Activated naive CD8-positive, alpha-beta T cell treated with anti-CD3 and anti-CD28 coated beads for 36 hours (primary cell): ENCODE measurements around the gene TBXA2R. TPM values are rescaled to one million over a fixed set of nuclear protein-coding genes. Genes with fewer than 3 reads are reported as not detected.
"Not testable (repeated sequence)": the region's sequence is repeated elsewhere in the genome, so short reads cannot be mapped to it uniquely, and the experiment has no call there.

Experiments
- DNase-seq: peaks from one replicate; pipeline ENCODE4 v3.0.0; 2021
- H3K27ac Mint-ChIP-seq: one replicate; pipeline ENCODE4 v1.8.0; 2022; ENCODE audit warnings: mild to moderate bottlenecking, moderate library complexity, mixed read lengths
- H3K27me3 Mint-ChIP-seq: one replicate; pipeline ENCODE4 v1.8.0; 2022; ENCODE audit warnings: mild to moderate bottlenecking, mixed read lengths
- H3K36me3 Mint-ChIP-seq: one replicate; pipeline ENCODE4 v1.8.0; 2021; ENCODE audit warnings: mild to moderate bottlenecking, mixed read lengths
- H3K4me1 Mint-ChIP-seq: one replicate; pipeline ENCODE4 v1.8.0; 2021; ENCODE audit warnings: mixed read lengths
- H3K4me3 Mint-ChIP-seq: one replicate; pipeline ENCODE4 v1.8.0; 2022; ENCODE audit warnings: mild to moderate bottlenecking, moderate library complexity, mixed read lengths
- H3K9me3 Mint-ChIP-seq: one replicate; pipeline ENCODE4 v1.8.0; 2022; ENCODE audit warnings: mixed read lengths
- total RNA-seq, 2 experiments: library from RNA; stranded (reverse); gene quantifications; one replicate each; pipeline ENCODE4 v1.2.3, GENCODE V29; 2021

The TBXA2R gene
- total RNA-seq, 2 experiments from 2014 or later = 2.8 to 3.1 TPM

- Mint-ChIP-seq H3K27ac (no peak overlapping the region), H3K4me1 (peaks cover 7% of the 10 kb centered on the region), H3K9me3 (no peaks in the 10 kb centered on the region), H3K4me3 (peak overlapping the region; percentile 78), H3K27me3 (no peaks in the 10 kb centered on the region), H3K36me3 (peaks cover 11% of the 10 kb centered on the region)
- peak; percentile 92 for DNase-seq
Observed at GRCh38 chr19:3573858-3574637, 32.6 kb downstream of the TBXA2R start.

GRCh38 chr19:3573162-3573857, 33.4 kb downstream of the TBXA2R start:
- DNase-seq = no peak
- Mint-ChIP-seq H3K36me3 (peaks cover 11% of the 10 kb centered on the region), H3K4me1 (peaks cover 7% of the 10 kb centered on the region), H3K27me3 (no peaks in the 10 kb centered on the region), H3K27ac (peak overlapping the region; percentile 54), H3K9me3 (no peaks in the 10 kb centered on the region), H3K4me3 (peak overlapping the region; percentile 78)

- Mint-ChIP-seq H3K27ac (peak within 1 kb of the TSS; percentile 54), H3K36me3 (peaks cover 11% of the 10 kb centered on the region), H3K27me3 (no peaks in the 10 kb centered on the region), H3K4me1 (peaks cover 7% of the 10 kb centered on the region), H3K4me3 (peak within 1 kb of the TSS; percentile 78), H3K9me3 (no peaks in the 10 kb centered on the region)
- DNase-seq = peak; percentile 43
Observed at GRCh38 chr19:3572855-3573161, 33.9 kb downstream of the TBXA2R start, which contains the start of gene HMG20B. TSS of gene HMG20B (plus strand) at chr19:3572944. CDS start at chr19:3573310, 366 bp downstream.

- H3K27ac Mint-ChIP-seq = peak overlapping the region; percentile 11
- H3K4me1 Mint-ChIP-seq = peaks cover 7% of the 10 kb centered on the region
- H3K36me3 Mint-ChIP-seq = peaks cover 11% of the 10 kb centered on the region
- no peaks in the 10 kb centered on the region for H3K27me3 Mint-ChIP-seq
- no peaks in the 10 kb centered on the region for H3K9me3 Mint-ChIP-seq
- peak overlapping the region; percentile 71 for H3K4me3 Mint-ChIP-seq
- DNase-seq = peak; percentile 100
Observed at GRCh38 chr19:3572132-3572854, 34.4 kb downstream of the TBXA2R start.

GRCh38 chr19:3570606-3571011, 36.1 kb downstream of the TBXA2R start:
- H3K4me3 Mint-ChIP-seq = no peak overlapping the region
- H3K27ac Mint-ChIP-seq = no peak overlapping the region
- DNase-seq = no peak
- peaks cover 7% of the 10 kb centered on the region for H3K4me1 Mint-ChIP-seq
- H3K27me3 Mint-ChIP-seq = no peaks in the 10 kb centered on the region
- peaks cover 11% of the 10 kb centered on the region for H3K36me3 Mint-ChIP-seq
- H3K9me3 Mint-ChIP-seq = no peaks in the 10 kb centered on the region

- not testable (repeated sequence) for H3K36me3 Mint-ChIP-seq, DNase-seq, H3K9me3 Mint-ChIP-seq, H3K27ac Mint-ChIP-seq, H3K4me1 Mint-ChIP-seq, H3K27me3 Mint-ChIP-seq, H3K4me3 Mint-ChIP-seq
Observed at GRCh38 chr19:3570042-3570441, 36.6 kb downstream of the TBXA2R start.

GRCh38 chr19:3565139-3565538, 41.5 kb downstream of the TBXA2R start:
- Mint-ChIP-seq H3K9me3 (no peaks in the 10 kb centered on the region), H3K27ac (no peak overlapping the region), H3K4me1 (no peaks in the 10 kb centered on the region), H3K27me3 (no peaks in the 10 kb centered on the region), H3K4me3 (no peak overlapping the region), H3K36me3 (no peaks in the 10 kb centered on the region)
- no peak for DNase-seq

GRCh38 chr19:3563709-3564524, 42.8 kb downstream of the TBXA2R start:
- H3K27ac Mint-ChIP-seq = no peak overlapping the region
- H3K4me3 Mint-ChIP-seq = no peak overlapping the region
- H3K4me1 Mint-ChIP-seq = no peaks in the 10 kb centered on the region
- no peaks in the 10 kb centered on the region for H3K9me3 Mint-ChIP-seq
- H3K36me3 Mint-ChIP-seq = no peaks in the 10 kb centered on the region
- H3K27me3 Mint-ChIP-seq = no peaks in the 10 kb centered on the region
- DNase-seq = no peak

- H3K27ac Mint-ChIP-seq = peak within 1 kb of the TSS; percentile 85
- peaks cover 26% of the 10 kb centered on the region for H3K4me1 Mint-ChIP-seq
- peaks cover 12% of the 10 kb centered on the region for H3K36me3 Mint-ChIP-seq
- H3K9me3 Mint-ChIP-seq = no peaks in the 10 kb centered on the region
- peak within 1 kb of the TSS; percentile 93 for H3K4me3 Mint-ChIP-seq
- peak; percentile 98 for DNase-seq
- H3K27me3 Mint-ChIP-seq = no peaks in the 10 kb centered on the region
Observed at GRCh38 chr19:3557461-3558248, 49.0 kb downstream of the TBXA2R start, which contains the start of gene MFSD12. TSS of gene MFSD12 (minus strand) at chr19:3557586. CDS start at chr19:3557403, 183 bp downstream.

- H3K36me3 Mint-ChIP-seq = peaks cover 12% of the 10 kb centered on the region
- peak overlapping the region; percentile 93 for H3K4me3 Mint-ChIP-seq
- peaks cover 26% of the 10 kb centered on the region for H3K4me1 Mint-ChIP-seq
- H3K9me3 Mint-ChIP-seq = no peaks in the 10 kb centered on the region
- peak overlapping the region; percentile 79 for H3K27ac Mint-ChIP-seq
- peak; percentile 82 for DNase-seq
- no peaks in the 10 kb centered on the region for H3K27me3 Mint-ChIP-seq
Observed at GRCh38 chr19:3556978-3557460, 49.7 kb downstream of the TBXA2R start.

GRCh38 chr19:3556423-3556977, 50.2 kb downstream of the TBXA2R start:
- Mint-ChIP-seq H3K9me3 (no peaks in the 10 kb centered on the region), H3K36me3 (peaks cover 12% of the 10 kb centered on the region), H3K27ac (peak overlapping the region; percentile 79), H3K4me3 (peak overlapping the region; percentile 93), H3K27me3 (no peaks in the 10 kb centered on the region), H3K4me1 (peaks cover 31% of the 10 kb centered on the region)
- DNase-seq = no peak

- DNase-seq = no peak
- Mint-ChIP-seq H3K36me3 (peaks cover 12% of the 10 kb centered on the region), H3K4me1 (peaks cover 32% of the 10 kb centered on the region), H3K4me3 (peak overlapping the region; percentile 93), H3K27ac (peak overlapping the region; percentile 79), H3K9me3 (no peaks in the 10 kb centered on the region), H3K27me3 (no peaks in the 10 kb centered on the region)
Observed at GRCh38 chr19:3555653-3556422, 50.8 kb downstream of the TBXA2R start.
